HG02840 (cell line): Measurements from ENCODE around the gene ANKRD12.

Source experiments
- ATAC-seq: cut with Tn5 transposase; IDR thresholded peaks from one replicate; pipeline ENCODE4 v1.9.1; 2021; ENCODE audit warnings: mild to moderate bottlenecking, moderate library complexity, moderate number of reproducible peaks; ENCODE audit not compliant: unreplicated experiment, low FRiP score

Gene ANKRD12

GRCh38 chr18:9177466-9177865, 40.9 kb downstream of the ANKRD12 start:
- no peak for ATAC-seq

- no peak for ATAC-seq
These were observed 42.0 kb downstream of the ANKRD12 start for GRCh38 chr18:9178557-9178956.

- ATAC-seq, result no peak
These were observed 44.7 kb downstream of the ANKRD12 start for GRCh38 chr18:9181275-9181674.

DNA sequence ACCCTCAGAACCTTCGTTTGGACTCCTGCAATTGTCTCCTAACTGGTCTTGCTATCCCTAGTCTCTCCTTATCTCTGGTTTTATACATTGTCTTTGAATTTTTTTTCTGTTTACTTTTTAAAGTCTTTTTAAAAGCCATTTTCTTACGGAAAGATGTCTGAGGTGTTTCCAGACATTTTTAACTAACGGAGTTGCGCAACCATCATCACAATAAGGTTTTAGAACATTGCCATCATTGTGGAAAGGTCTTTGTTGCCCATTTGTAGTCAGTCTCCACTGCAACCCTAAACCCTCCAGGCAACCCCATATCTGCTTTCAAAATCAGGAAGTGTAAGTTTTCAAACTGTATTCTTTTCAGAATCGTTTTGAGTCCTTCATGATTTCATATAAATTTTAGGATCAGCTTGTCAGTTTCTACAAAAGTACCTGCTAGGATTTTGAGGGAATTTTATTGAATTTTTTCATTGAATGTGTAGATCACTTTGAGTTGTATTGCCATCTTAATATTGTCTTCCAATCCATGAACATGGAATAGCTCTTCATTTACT, 46.3 kb downstream of the ANKRD12 start:
- ATAC-seq, result no peak

- no peak for ATAC-seq
These were observed 48.5 kb downstream of the ANKRD12 start for GRCh38 chr18:9184998-9185613.

DNA sequence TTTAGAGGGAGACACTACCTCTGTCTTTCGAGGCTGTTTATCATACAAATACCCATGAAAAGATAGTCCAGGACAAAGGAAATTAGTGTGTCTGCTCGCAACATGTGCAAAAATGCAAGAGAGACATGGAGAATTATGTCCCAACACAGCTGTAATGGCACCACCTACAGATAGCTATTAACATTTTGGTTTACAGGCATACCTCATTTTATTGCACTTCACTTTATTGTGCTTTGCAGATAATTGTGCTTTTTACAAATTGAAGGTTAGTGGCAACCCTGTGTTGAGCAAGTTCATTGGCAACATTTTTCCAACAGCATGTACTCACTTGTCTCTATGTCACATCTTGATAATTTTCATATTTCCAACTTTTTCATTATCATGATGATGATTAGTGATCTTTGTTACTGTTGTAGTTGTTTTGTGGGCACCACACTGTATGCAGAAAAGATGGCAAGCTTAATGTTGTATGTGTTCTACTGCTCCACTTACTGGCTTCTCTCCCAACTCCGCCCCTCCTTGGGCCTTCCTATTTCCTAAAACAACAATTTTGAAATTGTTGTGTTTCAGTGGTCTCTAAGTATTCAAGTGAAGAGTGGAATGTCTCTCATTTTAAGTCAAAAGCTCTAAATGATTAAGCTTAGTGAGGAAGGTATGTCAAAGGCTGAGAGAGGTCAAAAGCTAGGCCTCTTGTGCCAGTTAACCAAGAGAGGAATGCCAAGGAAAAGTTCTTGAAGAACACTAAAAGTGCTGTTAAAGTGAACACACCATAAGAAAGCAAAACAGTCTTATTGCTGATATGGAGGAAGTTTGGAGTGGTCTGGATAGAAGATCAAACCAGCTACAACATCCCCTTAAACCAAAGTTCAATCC, 52.0 kb downstream of the ANKRD12 start:
- ATAC-seq, result no peak

DNA sequence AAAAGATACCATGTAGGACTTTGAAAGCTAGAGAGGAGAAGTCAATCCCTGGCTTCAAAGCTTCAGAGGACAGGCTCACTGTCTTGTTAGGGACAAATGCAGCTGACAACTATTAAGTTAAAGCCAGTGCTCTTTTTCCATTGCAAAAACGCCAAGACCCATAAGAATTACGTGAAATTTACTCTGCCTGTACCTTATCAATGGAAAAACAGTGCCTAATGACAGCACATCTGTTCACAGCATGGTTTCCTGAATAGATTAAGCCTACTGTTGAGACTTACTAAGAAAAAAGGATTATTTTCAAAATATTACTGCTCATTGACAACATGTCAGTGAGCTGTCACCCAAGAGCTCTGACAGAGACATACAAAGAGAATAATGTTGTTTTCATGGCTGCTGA, 52.9 kb downstream of the ANKRD12 start:
- no peak for ATAC-seq

GRCh38 chr18:9191658-9192256, 55.2 kb downstream of the ANKRD12 start:
- no peak for ATAC-seq

GRCh38 chr18:9193031-9193430, 56.5 kb downstream of the ANKRD12 start:
- no peak for ATAC-seq

DNA sequence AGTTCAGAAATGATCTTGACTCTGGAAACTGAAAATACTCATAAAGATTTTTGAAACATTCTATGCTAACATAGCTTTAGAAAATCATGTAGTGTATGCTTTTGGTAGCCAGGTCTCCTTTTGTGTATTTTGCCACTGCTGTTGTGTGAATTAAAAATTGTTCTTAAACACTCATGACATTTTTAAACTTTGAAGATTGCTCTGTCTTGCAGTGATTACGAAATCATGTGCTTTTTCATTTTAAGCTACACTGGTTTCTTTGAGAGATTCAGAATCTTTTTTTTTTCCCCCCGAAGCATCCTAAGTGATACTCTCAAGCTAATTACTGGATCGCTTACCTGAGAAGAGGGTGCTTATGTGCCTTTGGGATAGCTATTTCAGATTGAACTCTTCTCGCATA, 60.0 kb downstream of the ANKRD12 start:
- no peak for ATAC-seq

DNA sequence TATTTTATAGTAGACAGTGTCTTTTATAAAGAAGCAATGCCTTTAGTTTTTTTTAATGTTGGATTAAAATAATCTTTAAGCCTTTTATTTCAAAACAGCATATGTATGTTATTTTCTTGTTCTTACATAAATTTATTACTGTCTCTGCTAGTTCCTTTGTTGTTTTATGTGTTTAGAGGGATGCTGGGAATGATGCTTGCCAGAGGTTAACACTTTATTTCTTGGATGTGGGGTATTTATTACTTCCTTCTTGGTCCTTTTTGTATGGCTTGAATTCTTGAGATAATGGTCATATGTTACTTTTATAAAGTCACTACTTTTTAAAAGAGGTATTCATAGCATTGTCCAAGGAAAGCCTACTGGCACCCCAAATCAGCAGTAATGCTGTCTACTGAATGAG, 63.1 kb downstream of the ANKRD12 start:
- no peak for ATAC-seq

GRCh38 chr18:9201224-9201623, 64.6 kb downstream of the ANKRD12 start:
- no peak for ATAC-seq

- ATAC-seq, result no peak
These were observed 68.1 kb downstream of the ANKRD12 start for GRCh38 chr18:9204659-9205058.

GRCh38 chr18:9206421-9206820, 69.8 kb downstream of the ANKRD12 start:
- no peak for ATAC-seq

DNA sequence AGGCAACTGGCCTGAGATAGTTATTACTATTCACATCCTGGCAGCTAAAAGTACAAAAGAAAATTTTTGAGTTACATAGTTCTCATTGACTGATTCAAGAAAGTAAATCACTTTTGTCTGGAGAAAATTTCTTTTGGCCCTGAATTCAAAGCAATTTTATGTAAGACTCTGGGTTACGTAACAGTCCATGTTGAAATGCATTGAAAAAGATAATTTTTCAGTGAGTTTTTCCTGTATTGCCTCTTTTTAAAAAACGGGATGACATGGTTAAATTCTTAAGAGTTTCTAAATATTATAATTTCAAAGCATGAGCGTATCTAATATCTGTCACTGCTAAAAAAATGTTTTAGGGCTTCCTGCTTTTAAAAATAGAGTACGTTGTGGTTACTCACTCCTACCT, 72.7 kb downstream of the ANKRD12 start:
- no peak for ATAC-seq

DNA sequence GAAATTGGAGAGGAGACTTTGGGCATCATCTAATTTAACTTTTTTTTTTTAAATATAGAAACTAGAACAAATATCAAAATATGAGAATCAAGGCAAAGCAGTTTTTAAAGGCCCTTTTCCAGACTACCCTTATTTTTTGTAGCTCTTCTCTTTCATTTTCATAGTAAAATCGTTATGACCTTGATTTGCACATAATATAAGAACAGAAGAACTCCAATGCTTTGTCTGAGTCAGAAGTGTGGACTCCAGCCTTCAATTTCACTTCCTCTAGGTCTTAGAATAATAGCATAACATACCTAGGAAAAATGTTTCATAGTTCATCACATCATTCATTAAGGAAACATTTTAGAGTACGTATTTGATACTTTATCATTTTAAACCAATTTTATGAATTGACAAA, 74.4 kb downstream of the ANKRD12 start:
- no peak for ATAC-seq

GRCh38 chr18:9211955-9212354, 75.4 kb downstream of the ANKRD12 start:
- no peak for ATAC-seq

DNA sequence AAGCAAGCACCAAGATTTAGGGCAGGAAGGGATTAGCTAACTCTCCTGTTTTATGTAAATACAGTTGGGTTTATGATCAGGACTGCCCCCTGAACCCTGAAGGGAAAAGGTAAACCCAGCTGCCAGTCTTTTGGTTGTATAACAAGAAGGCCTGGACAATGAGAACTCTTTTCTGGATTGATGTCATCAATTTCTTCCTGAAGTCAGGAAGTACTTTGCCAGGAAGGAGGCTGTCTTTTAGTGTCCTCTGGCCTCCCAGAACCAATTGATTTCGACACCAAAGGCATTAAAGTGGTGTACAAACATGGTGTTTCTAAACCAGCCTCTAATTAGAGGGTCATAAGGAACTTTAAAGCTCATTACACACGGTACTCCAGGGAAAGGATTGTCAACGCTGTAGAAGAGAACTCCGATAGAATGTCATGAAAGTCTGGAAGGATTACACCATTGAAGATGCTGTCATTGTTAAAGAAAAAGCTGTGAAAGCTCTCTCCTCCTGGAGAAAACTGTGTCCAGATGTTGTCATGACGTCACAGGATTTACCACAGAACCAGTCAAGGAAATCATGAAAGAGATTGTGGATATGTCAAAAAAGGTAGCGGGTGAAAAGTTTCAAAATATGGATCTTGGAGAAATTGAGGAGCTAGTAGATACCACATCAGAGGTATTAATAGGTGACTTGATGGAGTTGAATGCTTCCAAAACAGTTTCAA, 78.8 kb downstream of the ANKRD12 start:
- ATAC-seq, result no peak

GRCh38 chr18:9216459-9216858, 79.9 kb downstream of the ANKRD12 start:
- ATAC-seq, result no peak

DNA sequence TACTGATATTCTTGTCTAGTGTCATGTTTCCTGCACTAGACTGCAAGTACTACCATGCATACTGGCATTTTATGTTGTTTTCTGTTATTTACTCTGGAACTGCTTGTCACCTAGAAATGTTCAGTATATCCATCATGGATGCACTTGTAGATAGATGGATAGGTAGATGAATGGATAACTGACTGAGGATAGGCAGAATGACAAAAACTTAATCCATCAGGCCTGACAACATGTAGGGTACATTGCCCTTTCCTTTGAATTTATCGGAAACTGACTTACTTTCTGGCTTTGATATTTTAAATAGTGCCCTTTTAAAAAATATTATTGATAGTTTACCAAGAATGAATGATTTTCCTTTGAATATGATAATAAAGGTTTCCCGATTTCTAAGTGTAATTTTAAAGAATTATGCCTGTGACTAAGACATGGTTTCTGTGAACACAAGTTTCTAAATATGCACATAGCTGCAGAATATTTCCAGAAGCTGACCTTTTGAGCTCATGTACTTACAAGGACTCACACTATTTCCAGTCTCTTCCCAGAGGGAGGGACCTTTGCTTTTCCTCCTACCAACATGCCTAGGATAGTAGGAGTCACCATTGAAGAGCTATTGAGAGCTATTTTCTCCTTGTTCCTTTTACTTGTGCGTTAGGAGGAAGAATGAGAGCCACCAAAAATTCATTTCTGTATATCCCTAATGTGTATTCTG, 81.3 kb downstream of the ANKRD12 start:
- ATAC-seq, result no peak
